GM12865 (cell line): Measurements from ENCODE around the gene NDFIP1.

ENCODE experiments used
- DNase-seq: peaks from one replicate; pipeline ENCODE4 v3.0.0; 2010; ENCODE audit warnings: low read depth
- H3K4me3 ChIP-seq: 2 replicates; pipeline ENCODE4 v1.5.1; 2011; ENCODE audit warnings: mild to moderate bottlenecking, low read depth, low read length, control low read depth
- TF ChIP-seq, protein P1 (sequence below): IDR thresholded peaks from 2 replicates; pipeline ENCODE4 v1.5.1; 2011; ENCODE audit warnings: low read length, control low read depth, low read depth, inconsistent platforms; ENCODE audit not compliant: insufficient read depth; ENCODE audit errors: missing control alignments

NDFIP1 gene

DNA sequence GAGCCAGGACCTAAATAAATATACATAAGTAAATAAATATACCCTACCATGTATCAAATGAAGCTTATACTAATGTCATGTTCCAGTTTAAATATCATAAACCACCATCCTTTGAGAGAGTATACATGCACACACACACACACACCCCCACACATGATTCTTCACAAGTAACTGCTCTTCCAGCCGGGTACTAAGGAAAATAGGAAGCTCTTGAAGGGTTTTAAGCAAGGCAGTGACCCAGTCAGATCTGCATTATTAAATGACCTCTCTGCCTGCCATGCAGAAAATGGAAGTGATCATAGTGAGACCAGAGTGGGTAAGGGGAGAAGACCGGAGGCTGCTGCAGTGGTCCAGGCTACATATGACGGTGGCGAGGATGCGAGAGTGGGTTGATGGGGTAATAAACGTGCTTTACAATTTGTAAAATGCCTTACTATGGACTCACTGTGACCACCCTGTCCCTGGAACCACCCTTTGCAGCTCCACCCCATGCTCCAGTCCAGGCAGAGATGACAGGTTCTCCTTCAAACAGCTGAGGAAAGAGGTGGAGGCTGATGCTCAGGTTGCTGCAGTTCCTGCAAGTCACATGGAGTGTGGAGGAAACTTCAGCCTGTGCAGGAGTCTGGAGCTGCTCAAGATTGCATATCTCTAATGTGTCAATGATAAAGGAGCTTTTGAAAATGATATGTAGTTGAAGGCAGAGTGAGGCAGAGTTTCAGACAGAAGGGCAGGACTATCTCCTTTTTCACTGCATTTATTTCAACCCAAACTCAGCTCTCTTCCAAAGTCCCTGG is 38.8 kb upstream of the NDFIP1 start:
- no peak for DNase-seq
- TF ChIP-seq, protein P1, sequence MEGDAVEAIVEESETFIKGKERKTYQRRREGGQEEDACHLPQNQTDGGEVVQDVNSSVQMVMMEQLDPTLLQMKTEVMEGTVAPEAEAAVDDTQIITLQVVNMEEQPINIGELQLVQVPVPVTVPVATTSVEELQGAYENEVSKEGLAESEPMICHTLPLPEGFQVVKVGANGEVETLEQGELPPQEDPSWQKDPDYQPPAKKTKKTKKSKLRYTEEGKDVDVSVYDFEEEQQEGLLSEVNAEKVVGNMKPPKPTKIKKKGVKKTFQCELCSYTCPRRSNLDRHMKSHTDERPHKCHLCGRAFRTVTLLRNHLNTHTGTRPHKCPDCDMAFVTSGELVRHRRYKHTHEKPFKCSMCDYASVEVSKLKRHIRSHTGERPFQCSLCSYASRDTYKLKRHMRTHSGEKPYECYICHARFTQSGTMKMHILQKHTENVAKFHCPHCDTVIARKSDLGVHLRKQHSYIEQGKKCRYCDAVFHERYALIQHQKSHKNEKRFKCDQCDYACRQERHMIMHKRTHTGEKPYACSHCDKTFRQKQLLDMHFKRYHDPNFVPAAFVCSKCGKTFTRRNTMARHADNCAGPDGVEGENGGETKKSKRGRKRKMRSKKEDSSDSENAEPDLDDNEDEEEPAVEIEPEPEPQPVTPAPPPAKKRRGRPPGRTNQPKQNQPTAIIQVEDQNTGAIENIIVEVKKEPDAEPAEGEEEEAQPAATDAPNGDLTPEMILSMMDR: no peak
- no peak overlapping the region for H3K4me3 ChIP-seq

DNA sequence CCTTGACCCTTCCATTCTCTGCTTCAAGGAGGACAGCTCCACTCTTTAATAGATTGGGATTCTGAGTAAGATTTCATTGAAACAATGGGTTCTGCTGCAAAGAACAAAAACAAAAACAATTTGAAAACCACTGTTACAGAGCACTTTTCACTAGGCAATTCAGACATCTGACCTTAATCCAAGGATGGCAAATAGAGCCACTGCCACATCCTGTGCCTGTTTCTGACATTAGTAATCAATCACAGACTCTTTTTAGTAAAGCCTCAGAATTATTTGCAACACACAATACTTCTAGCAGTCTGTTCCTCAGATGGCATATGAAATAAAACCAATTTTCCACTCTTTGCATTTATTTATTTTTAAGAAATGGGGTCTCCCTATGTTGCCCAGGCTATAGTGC is 37.8 kb upstream of the NDFIP1 start:
- TF ChIP-seq, protein P1: no peak
- DNase-seq: no peak
- no peak overlapping the region for H3K4me3 ChIP-seq

DNA sequence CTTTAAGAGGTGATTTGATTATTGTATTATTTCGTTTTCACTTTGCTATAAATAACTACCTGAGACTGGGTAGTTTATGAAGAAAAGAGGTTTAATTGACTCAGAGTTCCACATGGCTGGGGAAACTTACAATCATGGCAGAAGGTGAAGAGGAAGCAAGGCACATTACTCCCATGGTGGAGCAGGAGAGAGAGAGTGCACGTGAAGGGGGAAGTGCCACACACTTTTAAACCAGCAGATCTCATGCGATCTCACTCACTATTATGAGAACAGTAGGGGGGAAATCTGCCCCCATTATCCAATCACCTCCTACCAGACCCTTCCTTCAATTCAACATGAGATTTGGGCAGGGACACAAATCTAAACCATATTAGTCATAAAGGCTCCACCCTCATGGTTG is 36.1 kb upstream of the NDFIP1 start:
- no peak for DNase-seq
- H3K4me3 ChIP-seq: no peak overlapping the region
- TF ChIP-seq, protein P1: no peak

DNA sequence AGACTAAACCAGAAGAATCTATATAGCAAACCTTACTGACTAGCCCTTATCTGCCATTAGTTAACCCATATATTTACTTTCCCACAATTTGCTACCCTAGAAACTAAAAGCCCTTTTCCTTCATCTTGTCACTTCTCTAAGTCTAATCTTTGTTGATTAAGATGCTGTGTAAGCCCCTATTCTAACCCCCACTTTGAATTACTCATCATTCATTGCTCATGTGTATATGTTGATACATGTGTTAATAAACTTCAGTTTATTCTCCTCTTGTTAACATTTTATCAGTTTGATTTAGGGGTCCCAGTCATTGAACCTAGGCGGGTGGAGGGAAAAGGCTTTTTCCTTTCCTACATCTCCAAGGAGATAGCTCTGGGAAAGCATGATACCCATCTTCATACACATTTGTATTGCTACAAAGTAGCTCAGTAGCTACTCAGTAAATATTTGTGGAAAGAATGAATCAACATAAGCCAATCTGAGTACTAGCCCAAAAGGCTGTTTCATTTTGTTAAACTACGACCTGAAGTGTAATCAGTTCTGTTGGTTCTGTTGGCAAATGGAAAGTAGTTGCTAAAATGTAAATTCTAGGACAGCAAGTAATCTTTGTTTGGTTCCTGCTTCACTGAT is 35.1 kb upstream of the NDFIP1 start:
- TF ChIP-seq, protein P1: no peak
- no peak for DNase-seq
- no peak overlapping the region for H3K4me3 ChIP-seq

DNA sequence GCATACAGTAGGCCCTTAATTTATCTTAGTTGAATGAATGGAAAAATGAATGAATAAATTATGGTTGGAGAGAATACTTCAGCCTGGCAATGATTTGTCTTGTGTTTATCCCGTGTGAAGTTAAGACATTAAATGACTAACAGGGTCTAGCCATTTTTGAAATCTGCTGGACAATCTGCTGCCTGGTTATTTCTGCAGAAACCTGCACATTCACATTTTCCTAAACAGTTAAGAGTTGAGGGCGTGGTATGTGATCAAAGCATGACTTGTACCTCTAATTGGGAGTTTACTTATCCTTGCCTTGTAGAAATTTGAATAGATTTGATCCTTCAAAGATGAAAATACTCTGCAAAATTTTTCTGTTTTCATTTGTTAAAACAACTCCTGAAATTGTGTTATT is 34.6 kb upstream of the NDFIP1 start:
- no peak for DNase-seq
- TF ChIP-seq, protein P1: no peak
- H3K4me3 ChIP-seq: no peak overlapping the region

DNA sequence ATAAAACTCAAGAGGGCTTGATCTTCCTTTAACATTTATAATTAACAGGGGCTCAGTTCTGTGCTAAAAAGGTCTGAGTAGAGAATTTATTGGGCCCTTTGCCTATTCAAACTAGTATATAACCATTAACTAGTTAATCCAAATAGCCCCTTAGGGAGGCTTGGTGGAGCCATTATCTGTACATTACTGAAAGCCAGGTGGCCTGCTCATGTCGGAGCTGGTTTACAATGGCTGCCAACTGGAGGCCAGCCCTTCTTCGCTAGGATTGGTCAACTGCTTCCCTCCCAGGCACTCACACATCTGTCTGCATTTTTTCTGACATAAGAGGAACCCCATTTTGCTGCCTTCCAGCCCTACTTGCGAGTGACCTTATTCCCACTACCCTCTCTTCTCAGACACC is 30.4 kb upstream of the NDFIP1 start:
- TF ChIP-seq, protein P1: no peak
- no peak overlapping the region for H3K4me3 ChIP-seq
- no peak for DNase-seq
